HCT116 (cell line): Measurements from ENCODE around the gene PPP1R12C. TPM values are rescaled to one million over a fixed set of nuclear protein-coding genes. Genes with fewer than 3 reads are reported as not detected.

Experiments used
- ATAC-seq: fragments of 200-7000 bp; cut with Tn5 transposase; 2 replicates; pipeline ENCODE4 v1.9.1; 2020; ENCODE audit warnings: mild to moderate bottlenecking, moderate library complexity
- BruUV-seq: library from RNA; stranded (reverse); fragments of 400-500 nt; replicated peaks from 2 replicates; lab custom pipeline; 2021; lab: Mats Ljungman, UMichigan
- CTCF ChIA-PET: fragments of 300-600 bp; sonication (Branson Sonifier 250); formaldehyde crosslinking; loops from one replicate; lab custom pipeline; 2021; ENCODE audit warnings: antibody characterized with exemption; lab: Charles Lee
- POLR2A ChIA-PET: fragments of 300-600, 350-600 bp; sonication (Branson Sonifier 250); formaldehyde crosslinking; loops from one replicate; lab custom pipeline; 2021; ENCODE audit warnings: antibody characterized with exemption; lab: Charles Lee
- RAD21 ChIA-PET, 2 experiments: fragments of 300-600 bp; sonication (Branson Sonifier 250); formaldehyde crosslinking; loops; one replicate each; lab custom pipeline; 2023; ENCODE audit warnings: low total read pairs in 2 of 2; ENCODE audit not compliant: uncharacterized antibody in 2 of 2, unreplicated experiment in 2 of 2, low non-redundant PET in 1 of 2; lab: Charles Lee
- DNase-seq: peaks from one replicate; pipeline ENCODE4 v3.0.0-alpha.2; 2010; ENCODE audit warnings: low read depth, low spot score
- H2AFZ ChIP-seq: fragments of 200-600 bp; shearing (Covaris generic), sonication (generic); 2 replicates; pipeline ENCODE4 v1.6.1; 2017; ENCODE audit warnings: low read depth, mixed run types, mixed read lengths, antibody characterized with exemption, low read length; ENCODE audit not compliant: poor library complexity, severe bottlenecking
- H3K27ac ChIP-seq: 2 replicates; pipeline ENCODE4 v1.5.1; 2012; ENCODE audit warnings: low read depth, low read length
- H3K27me3 ChIP-seq: fragments of 200-600 bp; sonication (generic); 2 replicates; pipeline ENCODE4 v1.6.1; 2016; ENCODE audit warnings: mixed run types, low read length, mixed read lengths; ENCODE audit not compliant: insufficient read depth
- H3K36me3 ChIP-seq, 2 experiments: fragments of 200-500 bp in 1 of 2; fragments of 200-600 bp in 1 of 2; sonication (Bioruptor generic) in 1 of 2; sonication (generic) in 1 of 2; 2 replicates each; pipeline versions ENCODE4 v1.5.1 to v1.6.1; 2014 to 2016; ENCODE audit warnings: low read length in 2 of 2, inconsistent platforms in 1 of 2, mixed read lengths in 1 of 2, mixed run types in 1 of 2; ENCODE audit not compliant: insufficient read depth in 2 of 2, control insufficient read depth in 1 of 2
- H3K4me1 ChIP-seq, 2 experiments: fragments of 200-600 bp in 1 of 2; sonication (generic) in 1 of 2; 2 replicates each; pipeline versions ENCODE4 v1.5.1 to v1.6.1; 2012 to 2017; ENCODE audit warnings: low read length in 2 of 2, inconsistent platforms in 1 of 2, mild to moderate bottlenecking in 1 of 2, mixed read lengths in 1 of 2, mixed run types in 1 of 2, moderate library complexity in 1 of 2; ENCODE audit not compliant: insufficient read depth in 2 of 2, control insufficient read depth in 1 of 2
- H3K4me2 ChIP-seq: fragments of 200-600 bp; sonication (generic); 2 replicates; pipeline ENCODE4 v1.6.1; 2017; ENCODE audit warnings: mixed run types, low read length, mixed read lengths
- H3K4me3 ChIP-seq, 2 experiments: fragments of 200-600 bp in 1 of 2; sonication (generic) in 1 of 2; replicated peaks in 1 of 2; 2 replicates each; pipeline ENCODE4 v1.5.1; 2011 to 2016; ENCODE audit warnings: low read length in 2 of 2, control low read depth in 1 of 2, low read depth in 1 of 2, mild to moderate bottlenecking in 1 of 2, mixed read lengths in 1 of 2, mixed run types in 1 of 2
- H3K79me2 ChIP-seq: fragments of 200-600 bp; sonication (generic); 2 replicates; pipeline ENCODE4 v1.6.1; 2017; ENCODE audit warnings: mild to moderate bottlenecking, mixed run types, low read length, moderate library complexity, mixed read lengths; ENCODE audit not compliant: insufficient read depth
- H3K9ac ChIP-seq: fragments of 200-600 bp; sonication (generic); 2 replicates; pipeline ENCODE4 v1.6.1; 2016; ENCODE audit warnings: low read length, mixed read lengths
- H3K9me2 ChIP-seq: fragments of 200-600 bp; sonication (generic), shearing (Covaris generic); 2 replicates; pipeline ENCODE4 v1.6.1; 2017; ENCODE audit warnings: mixed run types, mild to moderate bottlenecking, moderate library complexity; ENCODE audit not compliant: insufficient read depth
- H3K9me3 ChIP-seq, 2 experiments: fragments of 200-500 bp in 1 of 2; fragments of 200-600 bp in 1 of 2; sonication (Bioruptor generic) in 1 of 2; sonication (generic) in 1 of 2; 2 replicates each; pipeline ENCODE4 v1.6.1; 2014 to 2017; ENCODE audit warnings: low read length in 2 of 2, mixed read lengths in 2 of 2, inconsistent platforms in 1 of 2, low read depth in 1 of 2, mild to moderate bottlenecking in 1 of 2, mixed run types in 1 of 2, moderate library complexity in 1 of 2; ENCODE audit not compliant: control insufficient read depth in 1 of 2, insufficient read depth in 1 of 2
- H4K20me1 ChIP-seq: fragments of 200-600 bp; sonication (generic), shearing (Covaris generic); 2 replicates; pipeline ENCODE4 v1.6.1; 2017; ENCODE audit warnings: mixed run types, mild to moderate bottlenecking, moderate library complexity; ENCODE audit not compliant: insufficient read depth
- ELF1 ChIP-seq: IDR thresholded peaks from 2 replicates; pipeline ENCODE4 v1.6.1; 2012; ENCODE audit warnings: low read depth, borderline replicate concordance
- EZH2phosphoT487 ChIP-seq: fragments of 200-600 bp; IDR thresholded peaks from 2 replicates; pipeline ENCODE4 v1.6.1; 2018; ENCODE audit warnings: antibody characterized with exemption, borderline replicate concordance
- SP1 ChIP-seq: IDR thresholded peaks from 2 replicates; pipeline ENCODE4 v1.6.1; 2012; ENCODE audit warnings: low read depth
- SRF ChIP-seq: IDR thresholded peaks from 2 replicates; pipeline ENCODE4 v1.6.1; 2012; ENCODE audit warnings: low read depth
- TCF7L2 ChIP-seq: IDR thresholded peaks from 2 replicates; pipeline ENCODE4 v1.7.0; 2011; ENCODE audit warnings: borderline replicate concordance, inconsistent platforms; ENCODE audit not compliant: insufficient read depth, insufficient read length; ENCODE audit errors: extremely low read depth
- intact Hi-C: fragments of 100-400 bp; cut with micrococcal nuclease; formaldehyde crosslinking; loops from 2 replicates; pipeline ENCODE4 v1.10.0; 2022
- total RNA-seq: library from RNA; stranded (reverse); gene quantifications from one replicate; pipeline ENCODE4 v1.2.1, GENCODE V29; 2021; ENCODE audit not compliant: unreplicated experiment
- TF ChIP-seq, protein P1 (sequence below): IDR thresholded peaks from 2 replicates; pipeline ENCODE4 v1.6.1; 2012; ENCODE audit warnings: low read depth

The PPP1R12C gene
- total RNA-seq, 1 experiment from 2014 or later: 83.2 TPM

DNA sequence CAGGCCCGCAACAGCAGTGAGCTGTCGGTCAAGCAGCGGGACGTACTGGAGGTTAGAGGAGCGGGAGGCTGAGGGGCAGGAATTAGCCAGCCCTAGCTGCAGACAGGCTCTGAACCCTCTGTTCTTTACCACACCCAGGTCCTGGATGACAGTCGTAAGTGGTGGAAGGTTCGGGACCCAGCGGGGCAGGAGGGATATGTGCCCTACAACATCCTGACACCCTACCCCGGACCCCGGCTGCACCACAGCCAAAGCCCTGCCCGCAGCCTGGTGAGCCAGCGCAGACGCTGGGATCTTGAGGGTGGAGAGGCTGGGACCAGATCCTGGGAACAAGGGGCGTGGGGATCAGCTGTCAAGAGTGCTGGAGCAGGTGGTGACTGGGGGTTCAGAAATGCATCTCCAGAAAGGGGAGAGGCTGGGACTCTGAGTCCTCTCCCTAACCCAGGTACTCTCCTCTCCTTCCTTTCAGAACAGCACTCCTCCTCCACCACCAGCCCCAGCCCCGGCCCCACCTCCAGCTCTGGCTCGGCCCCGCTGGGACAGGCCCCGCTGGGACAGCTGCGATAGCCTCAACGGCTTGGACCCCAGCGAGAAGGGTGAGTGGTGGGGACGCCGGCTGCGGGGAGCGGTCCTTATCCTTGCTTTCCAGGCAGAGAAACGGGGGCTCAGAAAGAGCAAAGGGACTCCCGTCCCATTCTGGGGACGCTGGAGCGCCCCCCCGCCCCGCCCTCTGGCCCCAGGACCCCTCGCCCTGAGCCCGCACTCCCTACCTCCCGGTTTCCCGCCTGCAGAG lies 31.3 kb downstream of the PPP1R12C start:
- Histone ChIP-seq H2AFZ (no peak overlapping the region), H3K4me1 (peaks cover 3 to 15% of the 10 kb centered on the region in 2 experiments; a peak in 3 of 4 replicates), H3K4me3 (no peak overlapping the region), H4K20me1 (no peaks in the 10 kb centered on the region), H3K9me3 (no peaks in the 10 kb centered on the region), H3K36me3 (peaks cover 0 to 8% of the 10 kb centered on the region in 2 experiments; a peak in 1 of 4 replicates), H3K9ac (no peak overlapping the region), H3K4me2 (no peak overlapping the region), H3K9me2 (no peaks in the 10 kb centered on the region), H3K79me2 (no peaks in the 10 kb centered on the region), H3K27ac (no peak overlapping the region), H3K27me3 (no peaks in the 10 kb centered on the region)
- ChIA-PET CTCF (no interaction called here), RAD21 (no interaction called here), POLR2A (no interaction called here)
- no TSS peak for BruUV-seq
- ATAC-seq (no peak), DNase-seq (no peak)
- no peak for TF ChIP-seq SRF
- TF ChIP-seq, protein P1, sequence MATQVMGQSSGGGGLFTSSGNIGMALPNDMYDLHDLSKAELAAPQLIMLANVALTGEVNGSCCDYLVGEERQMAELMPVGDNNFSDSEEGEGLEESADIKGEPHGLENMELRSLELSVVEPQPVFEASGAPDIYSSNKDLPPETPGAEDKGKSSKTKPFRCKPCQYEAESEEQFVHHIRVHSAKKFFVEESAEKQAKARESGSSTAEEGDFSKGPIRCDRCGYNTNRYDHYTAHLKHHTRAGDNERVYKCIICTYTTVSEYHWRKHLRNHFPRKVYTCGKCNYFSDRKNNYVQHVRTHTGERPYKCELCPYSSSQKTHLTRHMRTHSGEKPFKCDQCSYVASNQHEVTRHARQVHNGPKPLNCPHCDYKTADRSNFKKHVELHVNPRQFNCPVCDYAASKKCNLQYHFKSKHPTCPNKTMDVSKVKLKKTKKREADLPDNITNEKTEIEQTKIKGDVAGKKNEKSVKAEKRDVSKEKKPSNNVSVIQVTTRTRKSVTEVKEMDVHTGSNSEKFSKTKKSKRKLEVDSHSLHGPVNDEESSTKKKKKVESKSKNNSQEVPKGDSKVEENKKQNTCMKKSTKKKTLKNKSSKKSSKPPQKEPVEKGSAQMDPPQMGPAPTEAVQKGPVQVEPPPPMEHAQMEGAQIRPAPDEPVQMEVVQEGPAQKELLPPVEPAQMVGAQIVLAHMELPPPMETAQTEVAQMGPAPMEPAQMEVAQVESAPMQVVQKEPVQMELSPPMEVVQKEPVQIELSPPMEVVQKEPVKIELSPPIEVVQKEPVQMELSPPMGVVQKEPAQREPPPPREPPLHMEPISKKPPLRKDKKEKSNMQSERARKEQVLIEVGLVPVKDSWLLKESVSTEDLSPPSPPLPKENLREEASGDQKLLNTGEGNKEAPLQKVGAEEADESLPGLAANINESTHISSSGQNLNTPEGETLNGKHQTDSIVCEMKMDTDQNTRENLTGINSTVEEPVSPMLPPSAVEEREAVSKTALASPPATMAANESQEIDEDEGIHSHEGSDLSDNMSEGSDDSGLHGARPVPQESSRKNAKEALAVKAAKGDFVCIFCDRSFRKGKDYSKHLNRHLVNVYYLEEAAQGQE: no peak
- no peak for TF ChIP-seq EZH2phosphoT487
- TF ChIP-seq SP1: no peak
- no peak for TF ChIP-seq TCF7L2
- TF ChIP-seq ELF1: no peak
- intact Hi-C loops: no loop called here
